ENCODE results near the gene MVK. TPM values are rescaled to one million over a fixed set of nuclear protein-coding genes. Genes with fewer than 3 reads are reported as not detected.

Gene MVK
- total RNA-seq, 1 experiment from 2014 or later = 50.8 TPM

GRCh38 chr12:109641422-109641821 is 67.8 kb downstream of the MVK start:
- intact Hi-C loops (cut with micrococcal nuclease; ENCODE audit: unreplicated experiment) = no loop called here
- Histone ChIP-seq H3K79me2 (ENCODE audit: low read depth) (no peaks in the 10 kb centered on the region), H2AFZ (no peak overlapping the region), H3K9me2 (ENCODE audit: insufficient read depth) (no peaks in the 10 kb centered on the region), H3F3A (ENCODE audit: insufficient read depth, low read depth) (no peaks in the 10 kb centered on the region), H3K27me3 (ENCODE audit: insufficient read depth, low read depth) (peaks cover 38% of the 10 kb centered on the region), H3K4me1 (replicated peaks; ENCODE audit: insufficient read depth) (no peaks in the 10 kb centered on the region), H3K9me3 (ENCODE audit: insufficient read depth, low read depth) (no peaks in the 10 kb centered on the region), H3K36me3 (ENCODE audit: low read depth) (no peaks in the 10 kb centered on the region), H3K4me2 (no peak overlapping the region), H3K27ac (no peak overlapping the region), H3K4me3 (no peak overlapping the region), H4K20me1 (ENCODE audit: insufficient read depth) (no peaks in the 10 kb centered on the region)
- CTCF ChIA-PET = no interaction called here
- TF ChIP-seq, protein P1, sequence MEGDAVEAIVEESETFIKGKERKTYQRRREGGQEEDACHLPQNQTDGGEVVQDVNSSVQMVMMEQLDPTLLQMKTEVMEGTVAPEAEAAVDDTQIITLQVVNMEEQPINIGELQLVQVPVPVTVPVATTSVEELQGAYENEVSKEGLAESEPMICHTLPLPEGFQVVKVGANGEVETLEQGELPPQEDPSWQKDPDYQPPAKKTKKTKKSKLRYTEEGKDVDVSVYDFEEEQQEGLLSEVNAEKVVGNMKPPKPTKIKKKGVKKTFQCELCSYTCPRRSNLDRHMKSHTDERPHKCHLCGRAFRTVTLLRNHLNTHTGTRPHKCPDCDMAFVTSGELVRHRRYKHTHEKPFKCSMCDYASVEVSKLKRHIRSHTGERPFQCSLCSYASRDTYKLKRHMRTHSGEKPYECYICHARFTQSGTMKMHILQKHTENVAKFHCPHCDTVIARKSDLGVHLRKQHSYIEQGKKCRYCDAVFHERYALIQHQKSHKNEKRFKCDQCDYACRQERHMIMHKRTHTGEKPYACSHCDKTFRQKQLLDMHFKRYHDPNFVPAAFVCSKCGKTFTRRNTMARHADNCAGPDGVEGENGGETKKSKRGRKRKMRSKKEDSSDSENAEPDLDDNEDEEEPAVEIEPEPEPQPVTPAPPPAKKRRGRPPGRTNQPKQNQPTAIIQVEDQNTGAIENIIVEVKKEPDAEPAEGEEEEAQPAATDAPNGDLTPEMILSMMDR (conservative IDR thresholded peaks at IDR 0.05) = no peak
- no peak for TF ChIP-seq EZH2 (IDR thresholded peaks at IDR 0.05; ENCODE audit: low read depth)
- POLR2A ChIA-PET (ENCODE audit: unreplicated experiment) = no interaction called here
- no TSS peak for BruUV-seq (replicated peaks)
- no peak for DNase-seq

DNA sequence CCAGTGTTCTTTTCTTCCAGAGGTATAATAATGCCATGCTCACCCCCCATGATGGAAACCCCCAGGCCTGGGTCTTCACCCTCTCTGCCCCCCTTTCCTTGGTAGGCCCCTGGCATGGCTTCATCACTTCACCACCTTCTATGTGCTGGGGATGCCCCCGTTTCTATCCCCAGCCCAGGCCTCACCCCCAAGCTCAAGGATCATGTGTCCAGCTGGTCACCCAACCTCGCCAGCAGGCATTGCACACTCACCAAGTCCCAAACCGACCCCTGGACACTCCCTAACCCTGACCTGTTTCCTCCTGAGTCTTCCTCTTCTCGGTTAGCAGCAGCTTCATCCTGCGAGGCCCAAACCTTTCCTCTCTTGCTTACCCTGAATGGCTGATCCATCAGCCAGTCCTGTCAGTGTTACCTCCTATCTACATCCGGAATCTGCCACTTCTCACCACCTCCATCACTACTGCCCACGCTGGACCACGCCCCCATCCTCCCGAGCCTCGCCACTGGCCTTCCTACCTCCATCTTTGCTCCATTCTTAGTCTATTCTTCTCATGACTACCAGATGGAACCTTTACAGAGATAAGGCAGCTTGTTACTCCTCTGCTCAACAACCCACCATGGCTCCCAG is 69.0 kb downstream of the MVK start:
- Histone ChIP-seq H4K20me1 (ENCODE audit: insufficient read depth) (no peaks in the 10 kb centered on the region), H3K9me3 (ENCODE audit: insufficient read depth, low read depth) (no peaks in the 10 kb centered on the region), H2AFZ (no peak overlapping the region), H3F3A (ENCODE audit: insufficient read depth, low read depth) (no peaks in the 10 kb centered on the region), H3K27me3 (ENCODE audit: insufficient read depth, low read depth) (peaks cover 45% of the 10 kb centered on the region), H3K4me3 (no peak overlapping the region), H3K4me1 (replicated peaks; ENCODE audit: insufficient read depth) (no peaks in the 10 kb centered on the region), H3K36me3 (ENCODE audit: low read depth) (no peaks in the 10 kb centered on the region), H3K4me2 (no peak overlapping the region), H3K79me2 (ENCODE audit: low read depth) (no peaks in the 10 kb centered on the region), H3K9me2 (ENCODE audit: insufficient read depth) (no peaks in the 10 kb centered on the region), H3K27ac (no peak overlapping the region)
- no peak for TF ChIP-seq EZH2 (IDR thresholded peaks at IDR 0.05; ENCODE audit: low read depth)
- TF ChIP-seq, protein P1 (conservative IDR thresholded peaks at IDR 0.05) = no peak
- BruUV-seq (replicated peaks) = no TSS peak
- CTCF ChIA-PET = interaction anchor here (0.6 kb wide), 1 partner anchor 93 kb away, joined by 17 read pairs; no protein-coding TSS in a partner anchor
- POLR2A ChIA-PET (ENCODE audit: unreplicated experiment) = no interaction called here
- intact Hi-C loops (cut with micrococcal nuclease; ENCODE audit: unreplicated experiment) = no loop called here
- DNase-seq = no peak

DNA sequence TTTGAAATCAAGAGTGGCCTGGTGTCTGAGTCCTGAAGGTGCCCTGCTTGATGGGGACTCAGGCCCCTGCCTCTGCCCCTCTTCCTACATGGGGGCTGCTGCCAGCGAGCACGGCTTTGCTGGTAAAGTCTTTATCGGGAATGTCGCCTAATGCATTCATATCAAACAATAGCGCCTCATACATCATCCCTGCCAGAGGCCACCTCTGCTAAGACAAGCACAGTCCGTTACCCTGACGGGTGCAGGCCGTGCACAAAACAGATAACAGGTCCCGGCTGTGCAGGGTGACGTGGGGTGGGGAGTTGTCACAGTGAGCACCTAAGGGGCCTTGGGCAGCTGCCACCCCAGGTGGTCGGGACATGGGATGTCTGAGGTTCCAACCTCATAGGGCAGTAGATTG is 71.6 kb downstream of the MVK start:
- Histone ChIP-seq H3K36me3 (ENCODE audit: low read depth) (no peaks in the 10 kb centered on the region), H3K9me2 (ENCODE audit: insufficient read depth) (no peaks in the 10 kb centered on the region), H3K9me3 (ENCODE audit: insufficient read depth, low read depth) (no peaks in the 10 kb centered on the region), H2AFZ (no peak overlapping the region), H3K27ac (no peak overlapping the region), H3K27me3 (ENCODE audit: insufficient read depth, low read depth) (peaks cover 45% of the 10 kb centered on the region), H3K4me2 (no peak overlapping the region), H3F3A (ENCODE audit: insufficient read depth, low read depth) (no peaks in the 10 kb centered on the region), H4K20me1 (ENCODE audit: insufficient read depth) (no peaks in the 10 kb centered on the region), H3K4me3 (no peak overlapping the region), H3K79me2 (ENCODE audit: low read depth) (no peaks in the 10 kb centered on the region), H3K4me1 (replicated peaks; ENCODE audit: insufficient read depth) (no peaks in the 10 kb centered on the region)
- POLR2A ChIA-PET (ENCODE audit: unreplicated experiment) = no interaction called here
- TF ChIP-seq EZH2 (IDR thresholded peaks at IDR 0.05; ENCODE audit: low read depth) = no peak
- TF ChIP-seq, protein P1 (conservative IDR thresholded peaks at IDR 0.05) = no peak
- BruUV-seq (replicated peaks) = no TSS peak
- intact Hi-C loops (cut with micrococcal nuclease; ENCODE audit: unreplicated experiment) = no loop called here
- CTCF ChIA-PET = no interaction called here
- DNase-seq = no peak

Measured in PC-9 (cell line).